Aorta (tissue), 5 donors: ENCODE data around the gene HOXB6. TPM values are rescaled to one million over a fixed set of nuclear protein-coding genes. Genes with fewer than 3 reads are reported as not detected.

Experiments used
- ATAC-seq: fragments of 200-7000 bp; cut with Tn5 transposase; one replicate; pipeline ENCODE4 v1.9.1; 2022; ENCODE audit warnings: moderate library complexity; ENCODE audit not compliant: low FRiP score
- DNase-seq, 2 donors: peaks; one replicate each; pipeline ENCODE4 v3.0.0-alpha.2; 2020
- H3K27ac ChIP-seq, 2 donors: one replicate each; pipeline ENCODE4 v1.5.1; 2013; ENCODE audit warnings: low read length in 2 of 2, mild to moderate bottlenecking in 2 of 2, moderate library complexity in 2 of 2, control low read depth in 1 of 2, inconsistent platforms in 1 of 2, low read depth in 1 of 2
- H3K27me3 ChIP-seq, 2 donors: one replicate each; pipeline ENCODE4 v1.6.1; 2013; ENCODE audit warnings: control low read depth in 1 of 2, low read length in 1 of 2, mild to moderate bottlenecking in 1 of 2, moderate library complexity in 1 of 2; ENCODE audit not compliant: insufficient read depth in 2 of 2, control insufficient read depth in 1 of 2
- H3K36me3 ChIP-seq, 2 donors: one replicate each; pipeline ENCODE4 v1.6.1; 2013; ENCODE audit warnings: control low read depth in 1 of 2, low read length in 1 of 2, mild to moderate bottlenecking in 1 of 2; ENCODE audit not compliant: insufficient read depth in 2 of 2, control insufficient read depth in 1 of 2
- H3K4me1 ChIP-seq, 2 donors: one replicate each; pipeline ENCODE4 v1.6.1; 2013; ENCODE audit warnings: low read length in 2 of 2, control low read depth in 1 of 2, mild to moderate bottlenecking in 1 of 2, moderate library complexity in 1 of 2; ENCODE audit not compliant: insufficient read depth in 2 of 2, control insufficient read depth in 1 of 2
- H3K4me3 ChIP-seq, 2 donors: one replicate each; pipeline ENCODE4 v1.5.1; 2013; ENCODE audit warnings: low read length in 2 of 2, control low read depth in 1 of 2, mild to moderate bottlenecking in 1 of 2
- H3K9me3 ChIP-seq: one replicate; pipeline ENCODE4 v1.6.1; 2013; ENCODE audit warnings: mild to moderate bottlenecking, low read length; ENCODE audit not compliant: control insufficient read depth
- WGBS, 2 donors: extraction: QIAGEN DNeasy Blood & Tissue Kit; methylation state at CpG; one replicate each; pipeline ENCODE4 v1.1.7; 2013; 5-methylcytosine and 5-hydroxymethylcytosine counted together
- intact Hi-C, 2 donors: fragments of 100-400 bp; cut with DNase I; formaldehyde crosslinking; loops; one replicate each; pipeline versions ENCODE4 v1.14.2 to v1.15.0; 2022
- polyA plus RNA-seq, 2 donors: library from polyadenylated mRNA; stranded (reverse); fragments of 200-250 nt; gene quantifications; one replicate each; pipeline ENCODE4 v1.2.3, GENCODE V29; 2013
- total RNA-seq, 2 donors: library from RNA; stranded (reverse); fragmentation: NEBNext Ultra II Directional; extraction: Animal tissue kit (Norgen Biotek cat#: 25700); gene quantifications; one replicate each; pipeline ENCODE4 v1.2.1, GENCODE V29; 2021
- donor health status: healthy with polysubstance abuse.
- donor health status: Bipolar disorder and iron deficiency.
- donor health status: DM: no; HTN: no; CAD: no.
- donor health status: DM: no; HTN: no; CAD: no.
- donor health status: DM: yes; HTN: yes; CAD: no.

Gene HOXB6
- total and polyA plus RNA-seq, 4 donors: 3.9 to 16.8 (median 5.0) TPM

DNA sequence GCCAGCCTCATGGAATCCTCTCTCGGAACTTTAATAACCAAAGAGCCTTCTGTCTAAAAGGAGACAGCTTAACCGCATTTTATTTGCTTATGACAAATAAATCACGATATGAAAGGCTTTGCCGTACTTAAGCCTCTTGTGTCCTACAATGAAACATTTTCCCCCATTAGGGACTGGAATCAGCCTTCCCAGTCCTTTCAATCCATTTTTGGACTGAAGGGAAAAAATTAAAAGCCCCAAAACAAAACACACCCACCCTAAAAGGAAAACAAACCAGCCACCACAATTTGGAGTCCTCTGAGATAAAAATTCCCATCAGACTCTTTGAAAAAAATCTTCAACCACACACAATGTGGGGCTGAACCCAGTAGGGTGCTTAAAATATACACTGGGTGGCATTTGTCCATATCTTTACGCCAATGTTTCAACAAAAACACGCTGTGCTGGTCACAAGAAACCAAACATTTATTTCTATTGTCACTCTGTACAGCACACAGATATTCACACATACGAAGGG lies 29.7 kb downstream of the HOXB6 start:
- H3K27me3 ChIP-seq: no peaks in the 10 kb centered on the region

DNA sequence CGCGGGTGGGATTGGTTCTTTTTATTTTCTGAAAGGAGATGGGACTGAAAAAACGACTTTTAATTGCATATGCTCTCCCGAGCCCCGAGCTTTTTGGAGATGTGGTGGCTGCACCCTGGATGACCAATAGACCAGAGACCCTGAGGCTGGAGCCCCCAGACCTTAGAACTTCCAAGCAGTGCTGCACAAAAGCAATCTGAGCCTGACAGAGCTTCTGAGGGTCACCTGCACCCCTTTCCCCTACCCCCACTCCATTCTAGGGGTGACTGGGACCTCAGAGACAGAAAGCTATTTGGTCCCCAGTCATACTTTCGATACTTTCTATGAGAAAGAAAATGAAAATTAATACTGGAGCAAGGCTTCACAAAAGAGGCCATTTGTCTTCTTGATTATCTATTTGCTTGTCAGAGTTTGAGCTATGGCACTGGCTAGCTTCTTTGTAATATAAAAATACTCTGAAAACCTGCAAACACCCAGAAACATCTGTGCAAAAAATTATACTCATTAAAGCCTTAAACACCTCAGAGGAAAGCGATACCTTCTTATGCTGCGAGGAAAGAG lies 30.2 kb downstream of the HOXB6 start:
- H3K27ac ChIP-seq: no peak overlapping the region
- H3K9me3 ChIP-seq: no peaks in the 10 kb centered on the region
- ATAC-seq: no peak
- intact Hi-C loops: no loop called here
- H3K4me1 ChIP-seq: peaks cover 0 to 13% of the 10 kb centered on the region in 2 donors
- no peaks in the 10 kb centered on the region for H3K27me3 ChIP-seq
- 56 to 59% methylated on average over 8 of the region's 8 CpGs for WGBS, 2 donors
- peak in 1 of 2 donors; percentile 26 for DNase-seq
- H3K36me3 ChIP-seq: no peaks in the 10 kb centered on the region
- no peak overlapping the region for H3K4me3 ChIP-seq

More for the DNA sequence above, 29.7 kb downstream of the HOXB6 start:
- Histone ChIP-seq H3K27ac (no peak overlapping the region), H3K36me3 (no peaks in the 10 kb centered on the region), H3K9me3 (no peaks in the 10 kb centered on the region), H3K4me1 (peaks cover 0 to 8% of the 10 kb centered on the region in 2 donors), H3K4me3 (no peak overlapping the region)
- ATAC-seq (no peak), DNase-seq (no peak)
- WGBS, 2 donors: 15 to 45% methylated on average over 7 of the region's 7 CpGs
- intact Hi-C loops: no loop called here

DNA sequence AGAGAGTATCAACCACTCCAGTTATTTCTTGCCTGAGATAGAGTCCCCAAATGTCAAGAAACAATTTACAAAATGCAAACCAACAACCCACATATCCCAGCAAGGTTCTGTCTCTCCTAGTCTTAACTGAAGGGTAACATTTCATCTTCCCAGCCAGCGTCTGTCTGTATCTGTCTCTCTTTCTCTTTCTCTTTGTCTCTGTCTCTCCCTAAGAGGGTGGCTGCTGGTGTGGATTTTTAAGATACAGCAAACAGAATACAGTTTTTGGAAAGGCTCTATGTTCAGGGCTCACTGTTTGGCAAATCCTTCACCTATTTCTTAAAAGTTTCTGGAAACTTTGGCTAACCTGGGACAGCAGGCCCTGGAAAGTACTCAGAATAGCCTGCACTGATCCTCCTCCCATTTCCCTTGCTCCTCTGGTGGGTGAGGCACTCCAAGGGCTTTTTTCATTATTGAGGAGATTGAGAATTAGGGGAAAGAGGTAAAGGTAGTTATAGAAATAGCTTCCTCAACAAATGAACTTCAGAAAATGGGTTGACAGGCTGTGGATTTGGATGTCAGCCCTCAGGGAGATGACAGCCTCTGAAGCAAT lies 32.9 kb downstream of the HOXB6 start:
- no peak for ATAC-seq
- H3K27me3 ChIP-seq: no peaks in the 10 kb centered on the region
- H3K4me1 ChIP-seq: peaks cover 0 to 13% of the 10 kb centered on the region in 2 donors
- H3K9me3 ChIP-seq: no peaks in the 10 kb centered on the region
- H3K4me3 ChIP-seq: no peak overlapping the region
- peak overlapping the region; percentile 43 to 81 for H3K27ac ChIP-seq
- WGBS, 2 donors: 71 to 74% methylated on average over 1 of the region's 1 CpG
- H3K36me3 ChIP-seq: no peaks in the 10 kb centered on the region
- DNase-seq: no peak
- intact Hi-C loops: no loop called here

DNA sequence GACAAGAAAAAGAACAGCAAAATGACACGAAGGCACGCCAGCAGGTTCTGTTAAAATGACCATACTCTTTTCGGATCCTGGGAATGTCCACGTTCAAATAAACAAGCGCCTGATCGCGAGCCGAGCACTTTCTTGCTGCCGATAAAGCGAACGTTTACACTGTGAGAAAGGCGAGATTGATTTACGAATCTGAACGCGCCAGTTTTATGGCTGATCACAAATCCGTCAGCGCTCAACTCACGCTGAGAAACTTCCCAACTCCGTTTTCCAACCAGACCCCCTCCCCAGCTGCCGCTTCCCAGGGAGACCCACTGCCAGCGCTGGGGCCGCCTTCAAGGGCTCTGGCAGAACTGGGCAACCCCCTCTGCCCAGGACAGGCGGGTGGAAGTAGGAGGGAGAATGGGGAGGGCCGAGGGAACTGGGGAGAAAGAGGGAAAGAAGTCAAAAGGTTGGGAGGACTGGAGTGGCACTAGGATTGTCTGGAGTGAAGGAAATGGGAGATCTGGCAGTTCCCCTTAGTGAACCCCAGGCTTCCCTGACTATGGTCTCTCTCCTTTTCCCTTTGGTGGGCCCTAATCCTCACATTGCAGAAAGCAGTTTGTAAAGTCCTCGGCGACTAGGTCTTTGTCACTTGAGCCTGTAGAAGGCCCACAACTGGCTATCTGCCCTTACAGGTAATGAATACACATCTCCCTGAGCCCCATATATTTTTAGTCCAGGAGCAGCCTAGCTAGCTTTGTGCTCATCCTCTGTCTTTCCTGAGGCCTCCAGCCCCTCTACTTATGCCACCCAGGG lies 33.6 kb downstream of the HOXB6 start:
- no peaks in the 10 kb centered on the region for H3K27me3 ChIP-seq
- peaks cover 0 to 13% of the 10 kb centered on the region in 2 donors for H3K4me1 ChIP-seq
- H3K4me3 ChIP-seq: no peak overlapping the region
- ATAC-seq (peak; percentile 13), DNase-seq (peak in 1 of 2 donors; percentile 64)
- intact Hi-C loops: no loop called here
- no peaks in the 10 kb centered on the region for H3K36me3 ChIP-seq
- WGBS, 2 donors: 9 to 24% methylated on average over 26 of the region's 26 CpGs
- no peaks in the 10 kb centered on the region for H3K9me3 ChIP-seq
- H3K27ac ChIP-seq: peak overlapping the region; percentile 75 to 81

DNA sequence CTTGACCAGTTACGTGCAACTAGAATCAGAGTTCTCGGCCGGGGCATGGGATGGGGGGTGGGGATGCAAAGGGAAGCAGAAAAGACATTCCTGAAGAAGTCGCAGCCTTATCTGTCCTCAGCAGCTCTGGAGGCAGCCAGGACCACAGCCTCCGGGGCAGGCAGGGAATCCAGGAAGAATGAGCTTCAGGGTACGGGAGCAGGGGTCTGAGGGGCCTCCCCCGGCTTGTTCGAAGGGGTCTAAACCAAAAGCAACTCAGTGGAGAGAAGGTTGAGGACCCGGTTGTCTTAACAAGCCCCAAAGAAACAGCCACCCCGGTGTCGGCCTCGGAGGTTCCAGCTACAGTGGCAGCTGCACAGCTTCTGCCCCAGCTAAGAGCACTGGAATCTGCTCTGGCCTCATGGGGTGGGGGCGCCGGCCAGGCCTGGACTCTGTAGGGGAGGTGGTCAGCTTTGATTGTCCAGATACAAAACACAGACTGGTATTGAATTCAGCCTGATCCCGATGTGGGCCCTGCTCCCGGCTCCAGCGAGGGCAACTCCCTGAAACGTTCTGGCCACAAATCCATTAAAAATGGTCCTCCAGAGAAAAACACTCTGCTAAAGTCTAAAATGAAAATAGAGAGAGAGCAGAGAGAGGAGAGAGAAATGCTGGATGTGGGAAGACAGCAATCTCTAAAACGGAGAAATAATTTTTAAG lies 34.3 kb downstream of the HOXB6 start:
- Histone ChIP-seq H3K27me3 (no peaks in the 10 kb centered on the region), H3K9me3 (no peaks in the 10 kb centered on the region), H3K4me3 (peak overlapping the region in 1 of 2 donors; percentile 31), H3K27ac (peak overlapping the region; percentile 25 to 81), H3K4me1 (peaks cover 0 to 13% of the 10 kb centered on the region in 2 donors), H3K36me3 (no peaks in the 10 kb centered on the region)
- intact Hi-C loops: no loop called here
- peak in 1 of 2 donors; percentile 53 for DNase-seq
- ATAC-seq: peak; percentile 51
- WGBS, 2 donors: 6 to 15% methylated on average over 19 of the region's 19 CpGs

DNA sequence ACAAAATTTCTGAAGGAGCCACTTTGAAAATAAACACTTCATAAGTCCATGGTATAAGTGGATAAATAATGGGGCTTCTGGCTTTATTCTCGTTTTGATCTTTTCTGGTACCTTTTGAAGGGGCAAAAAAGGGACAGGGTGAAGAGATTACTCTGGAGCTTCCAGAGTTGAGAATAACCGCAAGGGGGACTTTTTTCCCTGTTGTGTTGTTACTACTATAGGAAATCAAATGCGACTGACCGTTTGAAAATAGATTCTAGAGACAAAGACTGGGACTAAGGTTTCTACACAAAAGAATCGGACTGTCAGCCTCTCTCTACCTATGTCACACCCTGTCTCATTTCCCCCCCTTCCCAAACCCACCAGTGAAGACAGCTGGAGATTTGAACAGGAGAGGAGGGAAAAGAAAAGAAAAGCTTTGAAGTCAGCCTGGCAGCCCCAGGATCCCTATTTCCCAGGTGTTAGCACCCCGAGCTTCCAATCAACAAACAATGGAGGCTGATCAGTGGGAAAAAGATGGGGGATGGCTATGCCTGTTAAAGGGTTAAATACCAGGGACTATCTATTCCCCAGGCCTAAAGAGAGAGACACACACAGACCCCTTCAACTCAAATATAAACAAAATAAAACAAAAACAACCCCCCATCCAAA lies 35.0 kb downstream of the HOXB6 start:
- DNase-seq (no peak), ATAC-seq (no peak)
- Histone ChIP-seq H3K4me3 (peak overlapping the region in 1 of 2 donors; percentile 6), H3K27ac (peak overlapping the region; percentile 34 to 81), H3K27me3 (no peaks in the 10 kb centered on the region), H3K9me3 (no peaks in the 10 kb centered on the region), H3K4me1 (peaks cover 0 to 13% of the 10 kb centered on the region in 2 donors), H3K36me3 (no peaks in the 10 kb centered on the region)
- WGBS, 2 donors: 66 to 69% methylated on average over 6 of the region's 6 CpGs
- intact Hi-C loops: no loop called here

DNA sequence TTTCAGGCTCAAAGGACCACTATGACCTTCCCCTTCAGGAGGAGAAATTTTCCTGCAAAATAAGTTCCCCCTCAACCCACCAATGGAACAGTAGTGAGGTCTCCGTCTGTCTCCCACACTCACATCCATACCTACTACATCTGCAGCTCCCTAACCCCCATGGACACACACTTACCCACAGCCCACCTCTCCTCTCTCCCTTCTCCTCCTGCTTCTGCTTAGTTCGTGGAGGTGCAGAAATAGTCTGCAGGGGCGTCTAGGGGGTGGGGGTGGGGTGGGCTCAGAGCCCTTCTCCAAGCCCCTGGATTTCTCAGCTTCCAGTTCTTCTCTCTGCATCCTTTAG lies 35.6 kb downstream of the HOXB6 start:
- H3K9me3 ChIP-seq: no peaks in the 10 kb centered on the region
- H3K36me3 ChIP-seq: no peaks in the 10 kb centered on the region
- DNase-seq (peak in 1 of 2 donors; percentile 33), ATAC-seq (no peak)
- H3K27me3 ChIP-seq: no peaks in the 10 kb centered on the region
- H3K4me1 ChIP-seq: peaks cover 0 to 7% of the 10 kb centered on the region in 2 donors
- peak overlapping the region in 1 of 2 donors; percentile 24 for H3K4me3 ChIP-seq
- 49 to 58% methylated on average over 3 of the region's 3 CpGs for WGBS, 2 donors
- no peak overlapping the region for H3K27ac ChIP-seq
- intact Hi-C loops: no loop called here
